OCI-LY1 (cell line): ENCODE measurements around the gene SLC6A18.

Source experiments
- CTCF ChIP-seq: fragments of 200-600 bp; sonication (generic), shearing (Covaris generic); IDR thresholded peaks from 2 replicates; pipeline ENCODE4 v1.5.1; 2017; ENCODE audit warnings: mild to moderate bottlenecking, antibody characterized with exemption, low read length, moderate library complexity, mixed read lengths
- EZH2 ChIP-seq: fragments of 200-600 bp; sonication (generic), shearing (Covaris generic); IDR thresholded peaks from 2 replicates; pipeline ENCODE4 v1.8.0; 2017; ENCODE audit warnings: borderline replicate concordance, mixed run types, mild to moderate bottlenecking, antibody characterized with exemption, low read length, moderate library complexity, mixed read lengths

- TF ChIP-seq CTCF (no peak), EZH2 (no peak)
Measured at GRCh38 chr5:1209896-1210776, 15.0 kb upstream of the SLC6A18 start.
